GM12891 (cell line): Measurements from ENCODE around the gene MIPOL1.
"Not testable (repeated sequence)": the region's sequence is repeated elsewhere in the genome, so short reads cannot be mapped to it uniquely, and the experiment has no call there.

Source experiments
- DNase-seq: peaks from one replicate; pipeline ENCODE4 v3.0.0; 2011; ENCODE audit warnings: low spot score; ENCODE audit not compliant: insufficient read length
- FAIRE-seq: peaks from 2 replicates; lab custom pipeline; 2011; peaks lifted over from hg19 to GRCh38; lab: Jason Lieb, UNC
- PAX5 ChIP-seq: IDR thresholded peaks from 2 replicates; pipeline ENCODE4 v1.6.1; 2011; ENCODE audit warnings: low read length, moderate library complexity, mild to moderate bottlenecking; ENCODE audit not compliant: insufficient read depth, severe bottlenecking
- POLR2A ChIP-seq: IDR thresholded peaks from 2 replicates; pipeline ENCODE4 v1.6.1; 2011; ENCODE audit warnings: low read depth, low read length, control low read depth
- POLR2AphosphoS5 ChIP-seq: IDR thresholded peaks from 2 replicates; pipeline ENCODE4 v1.6.1; 2011; ENCODE audit warnings: low read depth, low read length, control low read depth
- POU2F2 ChIP-seq: IDR thresholded peaks from 2 replicates; pipeline ENCODE4 v1.6.1; 2011; ENCODE audit warnings: low read depth, mild to moderate bottlenecking, control low read depth, low read length, moderate library complexity
- SPI1 ChIP-seq: IDR thresholded peaks from 2 replicates; pipeline ENCODE4 v1.6.1; 2011; ENCODE audit warnings: low read depth, low read length, control low read depth
- TAF1 ChIP-seq: IDR thresholded peaks from 2 replicates; pipeline ENCODE4 v1.6.1; 2011; ENCODE audit warnings: low read depth, low read length, control low read depth

Gene MIPOL1

DNA sequence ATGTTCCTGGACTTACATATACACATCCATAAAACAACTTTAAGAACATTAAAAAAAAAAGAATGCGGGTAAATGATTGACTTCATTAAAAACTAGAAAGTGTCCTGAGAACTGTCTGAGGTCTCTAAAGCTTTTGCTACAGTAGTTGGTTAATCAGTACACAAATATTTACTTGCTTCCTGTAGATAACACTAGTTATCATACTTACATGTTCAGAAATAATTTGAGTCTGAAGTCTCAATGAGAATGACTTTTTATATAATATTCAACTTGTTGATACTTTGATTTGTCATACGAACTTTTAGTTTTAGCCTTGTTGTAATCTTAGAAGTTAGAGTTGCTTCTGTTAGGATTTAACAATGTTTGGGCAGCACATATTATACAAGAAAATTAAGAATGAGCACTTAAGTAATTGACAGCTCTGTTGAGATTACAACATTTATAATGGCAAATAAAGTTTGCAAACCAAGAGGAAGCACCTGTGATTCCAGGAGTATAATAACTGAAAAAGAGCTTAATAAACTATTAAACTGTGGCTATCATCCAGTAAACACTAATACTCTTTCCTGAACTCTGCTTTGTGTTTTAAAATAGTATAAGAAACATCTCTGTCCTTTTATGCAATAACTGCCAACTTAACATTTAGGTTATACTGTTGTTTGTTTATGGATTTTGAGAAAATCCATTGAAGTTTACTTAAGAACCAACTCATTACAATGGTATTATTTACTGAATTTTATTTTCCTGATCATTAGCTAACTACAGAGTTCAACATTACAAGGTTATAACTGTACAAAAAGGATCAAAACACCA is 131.7 kb downstream of the MIPOL1 start:
- TF ChIP-seq POLR2AphosphoS5 (no peak), POLR2A (no peak), POU2F2 (no peak), SPI1 (no peak), TAF1 (no peak), PAX5 (no peak)
- FAIRE-seq = no peak

DNA sequence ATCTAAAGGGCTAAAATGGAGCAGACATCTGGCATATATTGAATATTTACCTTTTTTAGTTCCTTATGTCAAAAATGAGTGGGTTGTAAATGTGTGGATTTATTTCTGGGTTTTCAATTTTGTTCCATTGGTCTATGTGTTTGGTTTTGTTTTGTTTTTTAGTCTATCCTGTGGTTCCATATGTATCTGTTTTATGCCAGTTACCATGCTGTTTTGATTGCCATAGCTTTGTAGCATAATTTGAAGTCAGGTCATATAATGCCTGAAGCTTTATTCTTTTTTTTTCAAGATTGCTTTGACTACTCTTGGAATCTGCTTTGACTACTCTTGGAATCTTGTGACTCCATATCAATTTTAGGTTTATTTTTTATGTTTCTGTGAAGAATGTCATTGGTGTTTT is 133.2 kb downstream of the MIPOL1 start:
- no peak for FAIRE-seq
- TF ChIP-seq PAX5 = no peak
- TF ChIP-seq POLR2A = no peak
- no peak for TF ChIP-seq POU2F2
- no peak for TF ChIP-seq SPI1
- TF ChIP-seq POLR2AphosphoS5 = no peak
- no peak for TF ChIP-seq TAF1

More for the DNA sequence above, 131.7 kb downstream of the MIPOL1 start:
- DNase-seq = no peak

DNA sequence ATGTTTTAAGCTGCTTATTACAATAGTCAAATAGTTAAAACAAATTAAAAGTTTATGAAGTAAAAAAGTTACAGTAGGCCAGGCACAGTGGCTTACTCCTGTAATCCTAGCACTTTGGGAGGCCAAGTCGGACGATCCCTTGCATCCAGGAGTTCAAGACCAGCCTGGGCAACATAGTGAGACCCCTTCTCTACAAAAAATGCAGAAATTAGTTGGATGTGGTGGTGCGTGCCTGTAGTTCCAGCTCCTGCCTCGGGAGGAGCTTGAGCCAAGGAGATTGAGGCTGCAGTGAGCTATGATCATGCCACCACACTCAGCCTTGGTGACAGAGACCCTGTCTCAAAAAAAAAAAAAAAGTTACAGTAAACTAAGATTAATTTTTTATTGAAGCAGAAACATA is 142.6 kb downstream of the MIPOL1 start:
- no peak for DNase-seq
- no peak for FAIRE-seq
- no peak for TF ChIP-seq POLR2A
- TF ChIP-seq POLR2AphosphoS5 = no peak
- TF ChIP-seq POU2F2 = no peak
- TF ChIP-seq SPI1 = no peak
- TF ChIP-seq TAF1 = no peak
- TF ChIP-seq PAX5 = no peak

More for the DNA sequence above, 133.2 kb downstream of the MIPOL1 start:
- DNase-seq = no peak

DNA sequence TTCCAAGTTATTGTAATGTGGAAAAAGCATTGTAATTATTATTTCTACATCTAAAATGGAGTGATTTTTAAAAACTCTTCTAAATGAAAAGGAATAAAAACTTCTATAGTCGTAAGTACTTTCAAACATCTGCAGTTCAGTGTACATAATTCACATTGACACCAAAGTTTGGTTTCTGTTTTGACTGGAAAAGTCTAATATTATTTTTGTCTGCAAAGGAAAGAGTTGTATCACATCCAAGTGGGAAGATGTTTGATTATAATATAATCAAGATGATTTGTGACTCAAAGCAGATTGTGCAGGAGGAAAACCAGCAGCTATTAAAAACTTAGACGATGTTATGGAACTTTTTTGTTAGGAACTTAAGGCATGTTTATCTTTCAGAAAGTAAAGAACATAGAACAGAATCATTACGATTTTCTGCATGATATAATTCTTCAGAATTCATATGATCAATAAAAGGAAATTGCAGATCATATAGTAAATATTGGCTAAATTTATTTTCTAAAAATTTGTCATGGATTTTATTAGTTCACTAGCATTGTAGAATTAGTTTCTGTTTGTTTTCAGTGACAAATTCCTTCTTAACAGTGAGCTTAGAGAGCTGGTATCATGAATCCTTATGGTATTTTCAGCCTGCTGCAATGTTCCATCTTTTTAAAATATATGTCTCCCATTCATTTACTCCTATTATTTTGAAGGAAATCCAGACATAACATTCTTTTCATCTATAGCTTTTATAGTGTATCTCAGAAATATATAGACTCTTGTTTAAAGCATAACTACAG is 145.8 kb downstream of the MIPOL1 start:
- TF ChIP-seq PAX5 = no peak
- no peak for TF ChIP-seq POLR2A
- TF ChIP-seq POU2F2 = no peak
- TF ChIP-seq POLR2AphosphoS5 = no peak
- TF ChIP-seq SPI1 = no peak
- no peak for TF ChIP-seq TAF1
- FAIRE-seq (no peak), DNase-seq (no peak)

DNA sequence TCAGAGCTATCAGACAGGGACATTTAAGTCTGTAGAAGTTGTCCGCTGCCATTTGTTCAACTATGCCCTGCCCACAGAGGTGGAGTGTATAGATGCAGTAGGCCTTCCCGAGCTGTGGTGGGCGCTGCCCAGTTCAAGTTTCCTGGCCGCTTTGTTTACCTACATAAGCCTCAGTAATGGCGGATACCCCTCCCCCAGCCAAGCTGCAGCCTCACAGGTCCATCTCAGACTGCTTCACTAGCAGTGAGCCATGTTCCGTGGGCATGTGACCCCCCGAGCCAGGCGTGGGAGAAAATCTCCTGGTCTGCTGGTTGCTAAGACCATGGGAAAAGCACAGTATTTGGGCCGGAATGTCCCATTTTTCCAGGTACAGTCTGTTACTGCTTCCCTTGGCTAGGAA is 165.9 kb downstream of the MIPOL1 start:
- no peak for FAIRE-seq
- TF ChIP-seq POU2F2 (no peak), SPI1 (no peak), PAX5 (no peak), POLR2A (no peak), POLR2AphosphoS5 (no peak), TAF1 (no peak)
- DNase-seq = no peak

DNA sequence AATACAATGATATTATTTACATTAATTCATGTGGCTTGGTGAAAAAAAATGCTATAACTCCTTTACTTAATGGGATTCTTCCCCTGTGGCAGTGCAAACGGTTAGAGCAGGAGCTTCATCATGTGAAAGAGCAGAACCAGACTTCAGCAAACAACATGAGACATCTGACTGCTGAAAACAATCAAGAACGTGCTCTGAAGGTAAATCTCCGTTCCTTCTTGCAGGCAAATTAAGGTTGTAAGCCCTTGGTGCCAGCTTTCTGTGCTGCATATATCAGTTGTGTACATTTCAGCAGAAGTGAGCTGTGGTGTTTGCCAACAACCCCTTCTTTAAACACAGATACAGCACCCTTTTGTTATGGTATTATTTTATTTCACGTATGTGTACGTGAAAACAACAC is 171.7 kb downstream of the MIPOL1 start:
- DNase-seq (no peak), FAIRE-seq (no peak)
- TF ChIP-seq POLR2A = no peak
- TF ChIP-seq POU2F2 = no peak
- TF ChIP-seq PAX5 = no peak
- no peak for TF ChIP-seq POLR2AphosphoS5
- no peak for TF ChIP-seq SPI1
- no peak for TF ChIP-seq TAF1

DNA sequence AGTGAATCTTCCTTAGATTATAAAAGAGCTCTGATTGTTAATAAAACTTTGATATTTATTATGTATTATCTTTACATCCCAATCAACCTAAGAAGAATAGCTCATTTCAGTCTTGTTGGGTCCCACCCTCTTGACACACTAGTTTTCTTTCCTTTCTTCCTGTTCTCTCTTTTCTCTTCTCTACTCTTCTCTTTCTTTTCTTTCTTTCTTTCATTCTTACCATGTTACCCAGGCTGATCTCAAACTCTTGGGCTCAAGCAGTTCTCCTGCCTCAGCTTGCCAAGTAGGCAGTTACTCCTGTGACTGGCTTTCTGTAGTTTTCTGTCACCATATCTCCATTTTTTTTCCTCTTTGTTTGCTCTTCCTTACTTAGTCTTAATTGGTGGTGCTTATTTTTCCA is 177.8 kb downstream of the MIPOL1 start:
- TF ChIP-seq POLR2A (no peak), POLR2AphosphoS5 (no peak), SPI1 (no peak), PAX5 (no peak), POU2F2 (no peak), TAF1 (no peak)
- no peak for FAIRE-seq

DNA sequence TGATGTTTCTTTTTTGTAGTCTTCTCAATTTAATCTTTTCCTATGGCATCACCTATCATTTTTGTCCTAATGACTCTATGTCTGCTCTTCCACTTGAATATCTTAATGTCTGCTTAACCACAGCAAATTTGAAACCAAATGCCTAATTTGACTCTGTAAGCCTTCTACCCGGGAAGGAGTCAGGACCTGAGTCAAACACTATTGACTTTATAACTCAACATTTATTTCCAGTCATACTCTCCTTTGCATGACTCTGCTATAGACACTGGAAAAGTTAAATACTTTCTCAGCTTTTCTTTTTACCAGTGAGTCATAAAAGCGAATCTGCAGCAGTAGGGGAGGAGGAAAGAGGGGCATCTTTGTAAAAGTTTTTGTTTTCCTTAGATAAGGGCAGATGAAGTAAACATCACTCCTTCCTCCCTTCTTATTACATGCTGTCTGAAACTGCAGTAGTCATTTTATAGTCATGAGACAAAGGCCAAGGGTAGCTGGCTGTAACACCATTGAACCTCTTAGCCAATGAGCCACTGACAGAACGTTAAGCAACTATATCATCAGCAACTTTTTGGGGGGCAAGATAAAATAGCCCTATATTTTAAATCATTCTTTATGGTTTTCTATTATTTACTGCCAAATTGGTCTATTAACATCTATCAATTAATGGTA is 179.3 kb downstream of the MIPOL1 start:
- FAIRE-seq (no peak), DNase-seq (no peak)
- TF ChIP-seq TAF1 = no peak
- TF ChIP-seq POLR2A = no peak
- no peak for TF ChIP-seq POU2F2
- TF ChIP-seq PAX5 = no peak
- no peak for TF ChIP-seq POLR2AphosphoS5
- no peak for TF ChIP-seq SPI1

More for the DNA sequence above, 177.8 kb downstream of the MIPOL1 start:
- no peak for DNase-seq

DNA sequence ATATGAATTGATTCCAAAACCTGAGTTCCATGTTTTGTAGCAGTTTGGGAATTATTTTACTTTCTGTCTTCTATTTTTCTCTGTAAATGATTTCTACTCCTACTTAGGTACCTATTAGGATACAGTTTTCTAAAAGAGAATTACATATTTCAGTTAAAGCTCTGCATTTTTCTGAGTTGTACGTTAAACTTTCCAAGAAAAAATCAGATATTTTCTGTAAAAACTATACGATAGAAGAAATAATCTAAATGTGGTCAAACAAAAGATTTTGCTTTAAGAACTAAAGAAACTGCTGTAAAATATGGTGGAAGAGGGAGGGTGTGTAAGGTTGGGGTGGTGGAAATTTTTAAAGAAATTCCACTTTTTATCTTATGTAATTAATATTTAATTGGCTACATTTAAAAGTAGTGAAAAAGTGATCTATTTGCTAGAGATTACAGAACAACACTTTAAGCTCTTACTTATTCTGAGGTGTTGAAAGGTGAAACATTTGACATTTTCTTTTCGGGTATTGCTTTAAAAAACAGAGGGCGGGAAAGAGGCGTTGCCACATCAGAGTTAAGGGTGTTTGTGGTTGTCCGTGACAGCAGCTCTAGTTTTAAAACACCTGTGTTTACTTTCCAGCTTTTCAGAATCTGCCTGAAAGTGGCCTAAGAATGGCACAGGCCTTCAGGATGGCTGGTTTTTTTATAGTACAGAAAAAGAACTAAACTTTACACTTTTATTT is 187.3 kb downstream of the MIPOL1 start:
- DNase-seq (no peak), FAIRE-seq (no peak)
- TF ChIP-seq POLR2AphosphoS5 (no peak), TAF1 (no peak), POLR2A (no peak), SPI1 (no peak), POU2F2 (no peak), PAX5 (no peak)

DNA sequence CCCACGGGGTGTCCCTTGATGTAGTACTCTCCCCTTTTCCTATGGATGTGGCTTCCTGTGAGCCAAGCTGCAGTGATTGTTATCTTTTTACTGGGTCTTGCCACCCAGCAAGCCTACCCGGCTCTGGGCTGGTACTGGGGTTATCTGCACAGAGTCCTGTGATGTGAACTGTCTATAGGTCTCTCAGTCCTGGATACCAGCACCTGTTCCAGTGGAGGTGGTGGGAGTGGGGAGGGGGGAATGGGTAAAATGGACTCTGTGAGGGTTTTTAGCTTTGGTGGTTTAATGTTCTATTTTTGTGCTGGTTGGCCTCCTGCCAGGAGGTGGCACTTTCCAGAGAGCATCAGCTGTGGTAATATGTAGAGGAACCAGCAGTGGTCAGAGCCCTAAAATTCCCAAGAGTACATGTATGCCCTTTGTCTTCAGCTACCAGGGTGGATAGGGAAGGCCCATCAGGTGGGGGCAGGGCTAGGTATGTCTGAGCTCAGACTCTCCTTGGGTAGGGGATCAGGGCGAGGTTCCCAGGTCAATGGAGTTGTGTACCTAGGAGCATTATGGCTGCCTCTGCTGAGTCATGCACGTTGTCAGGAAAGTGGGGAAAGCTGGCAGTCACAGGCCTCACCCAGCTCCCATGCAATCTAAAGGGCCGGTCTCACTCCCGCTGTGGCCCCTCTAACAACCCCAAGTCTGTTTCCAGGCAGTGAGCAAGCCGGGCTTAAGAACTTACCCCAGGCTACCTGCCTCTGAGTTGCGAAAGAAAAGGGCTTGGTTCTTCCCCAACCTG is 199.6 kb downstream of the MIPOL1 start:
- FAIRE-seq, DNase-seq: not testable (repeated sequence)
